Liver (tissue), 9 donors: ENCODE measurements around the gene IQGAP2. TPM values are rescaled to one million over a fixed set of nuclear protein-coding genes. Genes with fewer than 3 reads are reported as not detected.

Experiments
- DNase-seq: peaks from one replicate; pipeline ENCODE4 v3.0.0-alpha.2; 2017; ENCODE audit warnings: low spot score
- H3K27ac ChIP-seq, 2 donors: one replicate each; pipeline ENCODE4 v1.7.0; 2013; ENCODE audit warnings: inconsistent platforms in 2 of 2, low read length in 2 of 2, control low read depth in 1 of 2, low read depth in 1 of 2, mild to moderate bottlenecking in 1 of 2
- H3K27me3 ChIP-seq, 4 donors: one replicate each; pipeline versions ENCODE4 v1.6.1 to v1.7.0; 2013; ENCODE audit warnings: low read length in 3 of 4, inconsistent platforms in 1 of 4, mild to moderate bottlenecking in 1 of 4, moderate library complexity in 1 of 4; ENCODE audit not compliant: control insufficient read depth in 4 of 4, insufficient read depth in 4 of 4
- H3K36me3 ChIP-seq, 4 donors: one replicate each; pipeline versions ENCODE4 v1.6.1 to v1.7.0; 2013; ENCODE audit warnings: low read length in 3 of 4, mild to moderate bottlenecking in 3 of 4, low read depth in 1 of 4, moderate library complexity in 1 of 4; ENCODE audit not compliant: control insufficient read depth in 4 of 4, insufficient read depth in 3 of 4
- H3K4me1 ChIP-seq, 4 donors: one replicate each; pipeline versions ENCODE4 v1.6.1 to v1.7.0; 2013; ENCODE audit warnings: low read length in 3 of 4, mild to moderate bottlenecking in 3 of 4, moderate library complexity in 1 of 4; ENCODE audit not compliant: control insufficient read depth in 4 of 4, insufficient read depth in 4 of 4
- H3K4me3 ChIP-seq, 3 donors: one replicate each; pipeline versions ENCODE4 v1.6.1 to v1.7.0; 2013; ENCODE audit warnings: low read length in 3 of 3, control low read depth in 1 of 3, low read depth in 1 of 3, mild to moderate bottlenecking in 1 of 3
- H3K9ac ChIP-seq, 2 donors: one replicate each; pipeline ENCODE4 v1.7.0; 2013; ENCODE audit warnings: low read length in 2 of 2, mild to moderate bottlenecking in 2 of 2, moderate library complexity in 2 of 2, control low read depth in 1 of 2, low read depth in 1 of 2
- H3K9me3 ChIP-seq, 4 donors: one replicate each; pipeline versions ENCODE4 v1.6.1 to v1.7.0; 2013; ENCODE audit warnings: low read length in 3 of 4; ENCODE audit not compliant: control insufficient read depth in 4 of 4
- ATF3 ChIP-seq: IDR thresholded peaks from 2 replicates; pipeline ENCODE4 v1.6.1; 2016; ENCODE audit warnings: antibody characterized with exemption
- EGR1 ChIP-seq, 2 donors: IDR thresholded peaks; 2 replicates each; pipeline ENCODE4 v1.6.1; 2016 to 2018; ENCODE audit warnings: antibody characterized with exemption in 2 of 2, low read depth in 2 of 2
- FOXA1 ChIP-seq: IDR thresholded peaks from 2 replicates; pipeline ENCODE4 v1.6.1; 2016; ENCODE audit warnings: antibody characterized with exemption
- FOXA2 ChIP-seq: IDR thresholded peaks from 2 replicates; pipeline ENCODE4 v1.6.1; 2016; ENCODE audit warnings: antibody characterized with exemption
- GABPA ChIP-seq, 2 donors: IDR thresholded peaks in 1 of 2; conservative IDR thresholded peaks in 1 of 2; 2 replicates each; pipeline ENCODE4 v1.6.1; 2016; ENCODE audit warnings: antibody characterized with exemption in 2 of 2, mild to moderate bottlenecking in 1 of 2, moderate library complexity in 1 of 2
- HNF4A ChIP-seq, 2 donors: conservative IDR thresholded peaks; 2 replicates each; pipeline ENCODE4 v1.6.1; 2016; ENCODE audit warnings: antibody characterized with exemption in 2 of 2, mild to moderate bottlenecking in 2 of 2
- HNF4G ChIP-seq: IDR thresholded peaks from 2 replicates; pipeline ENCODE4 v1.6.1; 2016; ENCODE audit warnings: antibody characterized with exemption
- JUND ChIP-seq, 2 donors: IDR thresholded peaks; 2 replicates each; pipeline ENCODE4 v1.6.1; 2016; ENCODE audit warnings: antibody characterized with exemption in 2 of 2
- NR2F2 ChIP-seq: IDR thresholded peaks from 2 replicates; pipeline ENCODE4 v1.6.1; 2016; ENCODE audit warnings: antibody characterized with exemption
- RAD21 ChIP-seq, 2 donors: IDR thresholded peaks; 2 replicates each; pipeline ENCODE4 v1.6.1; 2016; ENCODE audit warnings: antibody characterized with exemption in 2 of 2, mild to moderate bottlenecking in 2 of 2
- REST ChIP-seq: IDR thresholded peaks from 2 replicates; pipeline ENCODE4 v1.6.1; 2016; ENCODE audit warnings: antibody characterized with exemption, mild to moderate bottlenecking
- RXRA ChIP-seq, 2 donors: IDR thresholded peaks; 2 replicates each; pipeline ENCODE4 v1.6.1; 2017 to 2018; ENCODE audit warnings: antibody characterized with exemption in 2 of 2, mild to moderate bottlenecking in 1 of 2
- SP1 ChIP-seq: IDR thresholded peaks from 2 replicates; pipeline ENCODE4 v1.6.1; 2018; ENCODE audit warnings: antibody characterized with exemption, mild to moderate bottlenecking
- TAF1 ChIP-seq: conservative IDR thresholded peaks from 2 replicates; pipeline ENCODE4 v1.6.1; 2016; ENCODE audit warnings: antibody characterized with exemption, mild to moderate bottlenecking
- YY1 ChIP-seq: IDR thresholded peaks from 2 replicates; pipeline ENCODE4 v1.6.1; 2016; ENCODE audit warnings: antibody characterized with exemption, mild to moderate bottlenecking
- WGBS: extraction: QIAGEN DNeasy Blood & Tissue Kit; methylation state at CpG from one replicate; pipeline ENCODE4 v1.1.7; 2013; 5-methylcytosine and 5-hydroxymethylcytosine counted together
- polyA plus RNA-seq, 2 donors: library from polyadenylated mRNA; stranded (reverse) in 1 of 2; unstranded in 1 of 2; fragments of 200-250 nt in 1 of 2; fragments of >200 nt in 1 of 2; fragmentation: Nextera tagmentation in 1 of 2; extraction: Ambion mirVana in 1 of 2; gene quantifications; one replicate each; pipeline versions ENCODE4 v1.2.1 to v1.2.3, GENCODE V29; 2013 to 2015
- total RNA-seq, 2 donors: library from RNA; depleted of rRNA; stranded (reverse); fragments of >200 nt; gene quantifications; one replicate each; pipeline ENCODE4 v1.2.3, GENCODE V29; 2014
- TF ChIP-seq, protein P1 (sequence below): IDR thresholded peaks from 2 replicates; pipeline ENCODE4 v1.6.1; 2016; ENCODE audit warnings: antibody characterized with exemption
- TF ChIP-seq, protein P2 (sequence below): IDR thresholded peaks from 2 replicates; pipeline ENCODE4 v1.6.1; 2016; ENCODE audit warnings: antibody characterized with exemption
- TF ChIP-seq, protein P3 (sequence below): fragments of 150-350 bp; IDR thresholded peaks from 2 replicates; pipeline ENCODE4 v1.5.1; 2017; ENCODE audit warnings: improper control_type of control experiment, low read depth, low read length; ENCODE audit not compliant: missing input control
- donor health status: healthy.
- donor health status: healthy.
- donor health status: healthy.
- donor health status: healthy.
- donor health status: healthy.

Gene IQGAP2
- total and polyA plus RNA-seq, 4 donors = 41.5 to 205 (median 102) TPM

GRCh38 chr5:76576996-76577395 is 173.9 kb downstream of the IQGAP2 start:
- Histone ChIP-seq H3K27me3 (no peaks in the 10 kb centered on the region), H3K9me3 (no peaks in the 10 kb centered on the region), H3K9ac (no peak overlapping the region), H3K27ac (no peak overlapping the region), H3K36me3 (peaks cover 0 to 3% (median 3%) of the 10 kb centered on the region in 4 donors), H3K4me1 (peaks cover 1 to 19% (median 15%) of the 10 kb centered on the region in 4 donors), H3K4me3 (no peak overlapping the region)
- 94% methylated on average over 4 of the region's 4 CpGs for WGBS
- TF ChIP-seq HNF4G (no peak), TAF1 (no peak), RAD21 (IDR thresholded peaks at IDR 0.05) (no peak)
- no peak for DNase-seq

DNA sequence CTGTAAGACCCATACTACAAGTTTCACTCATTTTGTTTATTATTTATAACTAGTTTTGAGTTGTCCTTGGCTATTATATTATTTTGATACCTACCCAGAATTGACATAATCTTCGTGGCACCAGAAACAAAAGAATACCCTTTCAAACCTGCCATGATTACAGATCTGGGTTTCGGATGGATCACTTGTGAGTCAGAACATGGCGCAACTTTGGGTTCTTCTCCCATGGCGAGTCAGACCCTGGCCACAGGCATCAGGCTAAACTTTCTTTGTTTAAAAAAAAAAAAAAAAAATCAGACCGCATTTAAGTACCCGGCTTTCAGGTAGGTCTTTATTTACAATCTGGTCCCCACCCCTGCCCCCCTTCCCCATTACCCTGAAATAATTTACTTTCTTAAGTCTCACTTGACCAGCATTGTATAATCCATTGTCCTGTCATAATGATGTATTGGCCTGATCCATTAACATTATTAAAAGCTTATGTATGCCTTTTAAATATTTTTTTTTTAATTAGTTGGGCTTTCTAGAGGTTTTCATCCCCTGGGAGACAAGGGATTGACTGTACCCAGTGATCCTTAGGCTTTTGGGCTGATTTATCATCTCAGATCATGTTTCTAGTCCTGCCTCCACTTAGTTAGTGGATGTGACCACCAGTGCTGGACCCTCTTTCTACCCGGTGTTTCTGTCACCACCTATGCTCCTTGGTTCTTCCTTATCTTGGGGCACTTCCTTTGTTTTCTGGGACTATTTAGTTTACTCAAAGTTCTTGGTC is 176.3 kb downstream of the IQGAP2 start:
- no peak for TF ChIP-seq SP1
- TF ChIP-seq JUND (IDR thresholded peaks at IDR 0.05) = no peak
- no peak for TF ChIP-seq YY1
- TF ChIP-seq, protein P1, sequence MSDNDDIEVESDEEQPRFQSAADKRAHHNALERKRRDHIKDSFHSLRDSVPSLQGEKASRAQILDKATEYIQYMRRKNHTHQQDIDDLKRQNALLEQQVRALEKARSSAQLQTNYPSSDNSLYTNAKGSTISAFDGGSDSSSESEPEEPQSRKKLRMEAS = no peak
- no peak for TF ChIP-seq RXRA (IDR thresholded peaks at IDR 0.05)
- TF ChIP-seq, protein P2, sequence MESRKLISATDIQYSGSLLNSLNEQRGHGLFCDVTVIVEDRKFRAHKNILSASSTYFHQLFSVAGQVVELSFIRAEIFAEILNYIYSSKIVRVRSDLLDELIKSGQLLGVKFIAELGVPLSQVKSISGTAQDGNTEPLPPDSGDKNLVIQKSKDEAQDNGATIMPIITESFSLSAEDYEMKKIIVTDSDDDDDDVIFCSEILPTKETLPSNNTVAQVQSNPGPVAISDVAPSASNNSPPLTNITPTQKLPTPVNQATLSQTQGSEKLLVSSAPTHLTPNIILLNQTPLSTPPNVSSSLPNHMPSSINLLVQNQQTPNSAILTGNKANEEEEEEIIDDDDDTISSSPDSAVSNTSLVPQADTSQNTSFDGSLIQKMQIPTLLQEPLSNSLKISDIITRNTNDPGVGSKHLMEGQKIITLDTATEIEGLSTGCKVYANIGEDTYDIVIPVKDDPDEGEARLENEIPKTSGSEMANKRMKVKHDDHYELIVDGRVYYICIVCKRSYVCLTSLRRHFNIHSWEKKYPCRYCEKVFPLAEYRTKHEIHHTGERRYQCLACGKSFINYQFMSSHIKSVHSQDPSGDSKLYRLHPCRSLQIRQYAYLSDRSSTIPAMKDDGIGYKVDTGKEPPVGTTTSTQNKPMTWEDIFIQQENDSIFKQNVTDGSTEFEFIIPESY = no peak
- TF ChIP-seq FOXA1 = no peak
- TF ChIP-seq EGR1 (IDR thresholded peaks at IDR 0.05; ENCODE audit: low read depth in 2 of 2) = no peak
- TF ChIP-seq TAF1 = no peak
- TF ChIP-seq ATF3 = no peak
- TF ChIP-seq REST = no peak
- TF ChIP-seq FOXA2 = no peak
- TF ChIP-seq, protein P3, sequence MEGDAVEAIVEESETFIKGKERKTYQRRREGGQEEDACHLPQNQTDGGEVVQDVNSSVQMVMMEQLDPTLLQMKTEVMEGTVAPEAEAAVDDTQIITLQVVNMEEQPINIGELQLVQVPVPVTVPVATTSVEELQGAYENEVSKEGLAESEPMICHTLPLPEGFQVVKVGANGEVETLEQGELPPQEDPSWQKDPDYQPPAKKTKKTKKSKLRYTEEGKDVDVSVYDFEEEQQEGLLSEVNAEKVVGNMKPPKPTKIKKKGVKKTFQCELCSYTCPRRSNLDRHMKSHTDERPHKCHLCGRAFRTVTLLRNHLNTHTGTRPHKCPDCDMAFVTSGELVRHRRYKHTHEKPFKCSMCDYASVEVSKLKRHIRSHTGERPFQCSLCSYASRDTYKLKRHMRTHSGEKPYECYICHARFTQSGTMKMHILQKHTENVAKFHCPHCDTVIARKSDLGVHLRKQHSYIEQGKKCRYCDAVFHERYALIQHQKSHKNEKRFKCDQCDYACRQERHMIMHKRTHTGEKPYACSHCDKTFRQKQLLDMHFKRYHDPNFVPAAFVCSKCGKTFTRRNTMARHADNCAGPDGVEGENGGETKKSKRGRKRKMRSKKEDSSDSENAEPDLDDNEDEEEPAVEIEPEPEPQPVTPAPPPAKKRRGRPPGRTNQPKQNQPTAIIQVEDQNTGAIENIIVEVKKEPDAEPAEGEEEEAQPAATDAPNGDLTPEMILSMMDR = no peak
- TF ChIP-seq GABPA (IDR thresholded peaks at IDR 0.05 in 1 of 2, conservative IDR thresholded peaks at IDR 0.05 in 1 of 2) = no peak
- no peak for TF ChIP-seq NR2F2
- TF ChIP-seq HNF4A (conservative IDR thresholded peaks at IDR 0.05) = no peak
- TF ChIP-seq HNF4G = no peak
- TF ChIP-seq RAD21 (IDR thresholded peaks at IDR 0.05) = no peak
- H3K27me3 ChIP-seq = no peaks in the 10 kb centered on the region
- no peaks in the 10 kb centered on the region for H3K9me3 ChIP-seq
- no peak overlapping the region for H3K27ac ChIP-seq
- H3K4me1 ChIP-seq = peaks cover 1 to 29% (median 28%) of the 10 kb centered on the region in 4 donors
- no peak overlapping the region for H3K9ac ChIP-seq
- no peak overlapping the region for H3K4me3 ChIP-seq
- DNase-seq = no peak
- 91% methylated on average over 7 of the region's 7 CpGs for WGBS
- H3K36me3 ChIP-seq = peaks cover 0 to 3% (median 2%) of the 10 kb centered on the region in 4 donors
